HEK293 (cell line): ENCODE measurements around the gene NUP62.

Experiments used
- CTCF ChIA-PET: fragments of 350-600 bp; formaldehyde crosslinking; extraction: SDS; loops from one replicate; lab custom pipeline; 2021; ENCODE audit warnings: antibody characterized with exemption; lab: Yijun Ruan, JAX
- POLR2A ChIA-PET: fragments of 300-600 bp; formaldehyde crosslinking; extraction: SDS; loops from one replicate; lab custom pipeline; 2020; ENCODE audit warnings: antibody characterized with exemption, inconsistent platforms; lab: Yijun Ruan, JAX
- H3K27ac ChIP-seq: fragments of 200-500 bp; sonication (Bioruptor generic); 2 replicates; pipeline ENCODE4 v1.5.1; 2014; ENCODE audit warnings: low read depth, low read length, control low read depth, inconsistent platforms; ENCODE audit errors: extremely low read depth
- H3K36me3 ChIP-seq, 2 experiments: fragments of 200-500 bp in 1 of 2; sonication (Bioruptor generic) in 1 of 2; 1 replicate in 1 of 2; 2 replicates in 1 of 2; pipeline ENCODE4 v1.5.1; 2014 to 2017; ENCODE audit warnings: inconsistent platforms in 2 of 2, low read length in 2 of 2; ENCODE audit not compliant: control insufficient read depth in 2 of 2, insufficient read depth in 1 of 2
- H3K4me1 ChIP-seq: fragments of 200-500 bp; sonication (Bioruptor generic); 2 replicates; pipeline ENCODE4 v1.5.1; 2014; ENCODE audit warnings: mild to moderate bottlenecking, low read length, inconsistent platforms; ENCODE audit not compliant: control insufficient read depth, insufficient read depth
- H3K4me3 ChIP-seq: 2 replicates; pipeline ENCODE4 v1.5.1; 2011; ENCODE audit warnings: low read depth, mild to moderate bottlenecking, control low read depth, low read length, moderate library complexity
- H3K9me3 ChIP-seq: fragments of 200-500 bp; sonication (Bioruptor generic); 2 replicates; pipeline ENCODE4 v1.5.1; 2014; ENCODE audit warnings: low read depth, low read length, inconsistent platforms; ENCODE audit not compliant: control insufficient read depth, insufficient read depth
- BCL11B ChIP-seq: fragments of 450-650 bp; formaldehyde crosslinking; IDR thresholded peaks from 2 replicates; pipeline ENCODE4 v1.5.1; 2016; ENCODE audit warnings: low read depth, missing biosample characterization, missing genetic modification characterization
- GLIS1 ChIP-seq: fragments of 450-650 bp; formaldehyde crosslinking; IDR thresholded peaks from 2 replicates; pipeline ENCODE4 v1.5.1; 2016; ENCODE audit warnings: missing biosample characterization, missing genetic modification characterization
- HIC1 ChIP-seq: fragments of 450-650 bp; formaldehyde crosslinking; IDR thresholded peaks from 2 replicates; pipeline ENCODE4 v1.5.1; 2016; ENCODE audit warnings: missing biosample characterization, missing genetic modification characterization
- PRDM1 ChIP-seq: fragments of 450-650 bp; formaldehyde crosslinking; IDR thresholded peaks from 2 replicates; pipeline ENCODE4; 2016; ENCODE audit warnings: missing biosample characterization, missing genetic modification characterization
- SCRT1 ChIP-seq: fragments of 450-650 bp; formaldehyde crosslinking; IDR thresholded peaks from 2 replicates; pipeline ENCODE4 v1.5.1; 2016; ENCODE audit warnings: missing biosample characterization, missing genetic modification characterization, borderline replicate concordance
- ZBTB21 ChIP-seq: fragments of 450-650 bp; formaldehyde crosslinking; IDR thresholded peaks from 2 replicates; pipeline ENCODE4 v1.5.1; 2017; ENCODE audit warnings: missing biosample characterization, missing genetic modification characterization
- ZNF10 ChIP-seq: fragments of 450-650 bp; formaldehyde crosslinking; IDR thresholded peaks from 2 replicates; pipeline ENCODE4 v1.5.1; 2017; ENCODE audit warnings: missing biosample characterization, missing genetic modification characterization
- ZNF132 ChIP-seq: fragments of 450-650 bp; formaldehyde crosslinking; IDR thresholded peaks from 2 replicates; pipeline ENCODE4 v1.5.1; 2017; ENCODE audit warnings: missing biosample characterization, missing genetic modification characterization, borderline replicate concordance
- ZNF155 ChIP-seq: fragments of 450-650 bp; formaldehyde crosslinking; IDR thresholded peaks from 2 replicates; pipeline ENCODE4 v1.5.1; 2016; ENCODE audit warnings: missing biosample characterization, missing genetic modification characterization
- ZNF341 ChIP-seq: fragments of 450-650 bp; formaldehyde crosslinking; IDR thresholded peaks from 2 replicates; pipeline ENCODE4; 2016; ENCODE audit warnings: low read depth, missing biosample characterization, missing genetic modification characterization
- ZNF521 ChIP-seq: fragments of 450-650 bp; formaldehyde crosslinking; IDR thresholded peaks from 2 replicates; pipeline ENCODE4 v1.5.1; 2017; ENCODE audit warnings: missing biosample characterization, mild to moderate bottlenecking, missing genetic modification characterization
- ZNF843 ChIP-seq: fragments of 450-650 bp; formaldehyde crosslinking; IDR thresholded peaks from 2 replicates; pipeline ENCODE4 v1.5.1; 2016; ENCODE audit warnings: missing biosample characterization, missing genetic modification characterization
- TF ChIP-seq, protein P1 (sequence below): fragments of 450-650 bp; formaldehyde crosslinking; conservative IDR thresholded peaks from 2 replicates; pipeline ENCODE4 v1.5.1; 2016; ENCODE audit warnings: low read depth, missing biosample characterization, missing genetic modification characterization
- TF ChIP-seq, protein P2 (sequence below): fragments of 450-650 bp; formaldehyde crosslinking; IDR thresholded peaks from 2 replicates; pipeline ENCODE4 v1.5.1; 2016; ENCODE audit warnings: missing biosample characterization, missing genetic modification characterization

Gene NUP62

DNA sequence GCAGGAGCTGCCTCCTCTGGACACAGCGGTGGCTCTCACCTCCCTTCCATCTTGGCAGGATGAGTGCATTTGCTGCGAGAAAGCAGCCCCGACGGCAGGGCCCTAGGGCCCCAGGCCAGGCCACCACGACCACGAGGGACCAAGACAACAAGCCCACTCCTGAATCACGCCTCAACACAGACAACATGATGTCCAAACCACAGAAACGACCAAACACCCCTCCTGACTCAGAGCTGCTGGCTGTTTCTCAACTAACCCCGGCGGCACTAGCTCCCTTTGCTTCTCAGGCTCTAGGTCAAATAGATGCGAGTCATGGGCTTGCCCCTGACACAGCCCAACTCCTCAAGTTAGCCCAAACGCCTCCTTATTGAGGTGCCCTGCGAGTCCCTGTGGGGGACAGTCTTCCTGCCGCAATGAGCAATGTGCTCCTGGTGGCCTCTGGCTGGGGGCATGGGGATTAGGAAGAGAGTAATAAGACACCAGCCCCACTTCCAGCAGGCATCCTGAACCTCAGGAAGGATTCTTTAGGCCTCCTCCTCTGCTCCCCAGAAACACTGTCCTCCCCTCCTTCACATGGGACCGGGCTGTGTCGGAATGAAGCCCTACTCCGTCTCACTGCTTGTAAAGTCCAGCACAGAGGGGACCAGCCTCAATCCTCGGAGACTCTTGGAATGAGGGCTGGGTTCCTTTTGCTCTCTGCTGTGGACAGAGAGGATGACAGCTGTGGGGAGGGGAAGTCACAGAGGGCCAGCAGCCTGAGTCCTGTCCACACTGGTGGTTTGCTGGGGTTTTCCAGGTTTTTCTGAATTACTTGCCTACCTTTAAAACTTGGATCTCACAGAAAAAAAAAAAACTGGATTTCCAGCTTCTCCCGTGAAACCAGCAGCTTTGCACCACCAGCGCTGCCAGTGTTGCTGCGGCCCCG, 7.2 kb downstream of the NUP62 start (continued):
- TF ChIP-seq ZNF132 (tag by site-specific recombination), result no peak
- TF ChIP-seq, all 188 proteins: peak for 5

- ChIA-PET CTCF (interaction anchor here (0.7 kb wide), 1 partner anchor 63 kb away, joined by 3 read pairs; no protein-coding TSS in a partner anchor), POLR2A (interaction anchor here (0.7 to 3.3 kb wide), 7 partner anchors 8 to 33 kb away, joined by 3 to 25 read pairs (median 6); partner anchors contain the start of genes ATF5 and NUP62)
- TF ChIP-seq ZNF10 (tag by site-specific recombination) (0 out of 2 replicates have a peak, but pooled peaks have one; percentile 44), ZBTB21 (tag by site-specific recombination) (no peak), PRDM1 (tag by site-specific recombination) (peak; percentile 40; the same call in 1 of the 2 replicates), GLIS1 (tag by site-specific recombination) (no peak), ZNF521 (tag by site-specific recombination) (no peak), HIC1 (no peak), SCRT1 (no peak), ZNF155 (no peak), ZNF341 (tag by site-specific recombination) (no peak), ZNF843 (tag by site-specific recombination) (no peak), BCL11B (no peak)
- TF ChIP-seq, protein P1, sequence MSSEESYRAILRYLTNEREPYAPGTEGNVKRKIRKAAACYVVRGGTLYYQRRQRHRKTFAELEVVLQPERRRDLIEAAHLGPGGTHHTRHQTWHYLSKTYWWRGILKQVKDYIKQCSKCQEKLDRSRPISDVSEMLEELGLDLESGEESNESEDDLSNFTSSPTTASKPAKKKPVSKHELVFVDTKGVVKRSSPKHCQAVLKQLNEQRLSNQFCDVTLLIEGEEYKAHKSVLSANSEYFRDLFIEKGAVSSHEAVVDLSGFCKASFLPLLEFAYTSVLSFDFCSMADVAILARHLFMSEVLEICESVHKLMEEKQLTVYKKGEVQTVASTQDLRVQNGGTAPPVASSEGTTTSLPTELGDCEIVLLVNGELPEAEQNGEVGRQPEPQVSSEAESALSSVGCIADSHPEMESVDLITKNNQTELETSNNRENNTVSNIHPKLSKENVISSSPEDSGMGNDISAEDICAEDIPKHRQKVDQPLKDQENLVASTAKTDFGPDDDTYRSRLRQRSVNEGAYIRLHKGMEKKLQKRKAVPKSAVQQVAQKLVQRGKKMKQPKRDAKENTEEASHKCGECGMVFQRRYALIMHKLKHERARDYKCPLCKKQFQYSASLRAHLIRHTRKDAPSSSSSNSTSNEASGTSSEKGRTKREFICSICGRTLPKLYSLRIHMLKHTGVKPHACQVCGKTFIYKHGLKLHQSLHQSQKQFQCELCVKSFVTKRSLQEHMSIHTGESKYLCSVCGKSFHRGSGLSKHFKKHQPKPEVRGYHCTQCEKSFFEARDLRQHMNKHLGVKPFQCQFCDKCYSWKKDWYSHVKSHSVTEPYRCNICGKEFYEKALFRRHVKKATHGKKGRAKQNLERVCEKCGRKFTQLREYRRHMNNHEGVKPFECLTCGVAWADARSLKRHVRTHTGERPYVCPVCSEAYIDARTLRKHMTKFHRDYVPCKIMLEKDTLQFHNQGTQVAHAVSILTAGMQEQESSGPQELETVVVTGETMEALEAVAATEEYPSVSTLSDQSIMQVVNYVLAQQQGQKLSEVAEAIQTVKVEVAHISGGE, result no peak
- TF ChIP-seq, protein P2, sequence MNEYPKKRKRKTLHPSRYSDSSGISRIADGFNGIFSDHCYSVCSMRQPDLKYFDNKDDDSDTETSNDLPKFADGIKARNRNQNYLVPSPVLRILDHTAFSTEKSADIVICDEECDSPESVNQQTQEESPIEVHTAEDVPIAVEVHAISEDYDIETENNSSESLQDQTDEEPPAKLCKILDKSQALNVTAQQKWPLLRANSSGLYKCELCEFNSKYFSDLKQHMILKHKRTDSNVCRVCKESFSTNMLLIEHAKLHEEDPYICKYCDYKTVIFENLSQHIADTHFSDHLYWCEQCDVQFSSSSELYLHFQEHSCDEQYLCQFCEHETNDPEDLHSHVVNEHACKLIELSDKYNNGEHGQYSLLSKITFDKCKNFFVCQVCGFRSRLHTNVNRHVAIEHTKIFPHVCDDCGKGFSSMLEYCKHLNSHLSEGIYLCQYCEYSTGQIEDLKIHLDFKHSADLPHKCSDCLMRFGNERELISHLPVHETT, result no peak
- Histone ChIP-seq H3K36me3 (peaks cover 53 to 86% of the 10 kb centered on the region in 2 experiments), H3K4me3 (no peak overlapping the region), H3K4me1 (no peaks in the 10 kb centered on the region; the same call in 1 of the 2 replicates), H3K9me3 (no peaks in the 10 kb centered on the region), H3K27ac (no peak overlapping the region)
Measured at GRCh38 chr19:49920624-49921363, 8.5 kb downstream of the NUP62 start.
